GM12864 (cell line): ENCODE results near the gene ZNF483.

Source experiments
- DNase-seq: peaks from one replicate; pipeline ENCODE4 v3.0.0-alpha.2; 2011; ENCODE audit warnings: low read depth
- H3K4me3 ChIP-seq: 2 replicates; pipeline ENCODE4 v1.5.1; 2011; ENCODE audit warnings: mild to moderate bottlenecking, low read depth, low read length, control low read depth
- CTCF ChIP-seq: IDR thresholded peaks from 2 replicates; pipeline ENCODE4 v1.5.1; 2011; ENCODE audit warnings: low read depth, mild to moderate bottlenecking, moderate library complexity, low read length, control low read depth, inconsistent platforms; ENCODE audit errors: missing control alignments

ZNF483 gene

GRCh38 chr9:111516061-111516465, 8.9 kb upstream of the ZNF483 start:
- peak; percentile 34 for DNase-seq
- no peak overlapping the region for H3K4me3 ChIP-seq
- TF ChIP-seq CTCF = no peak

- TF ChIP-seq CTCF = no peak
- peak overlapping the region; percentile 57 for H3K4me3 ChIP-seq
- no peak for DNase-seq
Measured at GRCh38 chr9:111524731-111525055, 286 bp upstream of the ZNF483 start.

GRCh38 chr9:111527347-111527746, 2.4 kb downstream of the ZNF483 start:
- no peak for DNase-seq
- no peak for TF ChIP-seq CTCF
- H3K4me3 ChIP-seq = no peak overlapping the region

- DNase-seq = no peak
- no peak overlapping the region for H3K4me3 ChIP-seq
- TF ChIP-seq CTCF = no peak
Measured at GRCh38 chr9:111529787-111530186, 4.8 kb downstream of the ZNF483 start.

- DNase-seq = no peak
- H3K4me3 ChIP-seq = no peak overlapping the region
- no peak for TF ChIP-seq CTCF
Measured at GRCh38 chr9:111531716-111532115, 6.7 kb downstream of the ZNF483 start.

GRCh38 chr9:111533099-111533790, 8.3 kb downstream of the ZNF483 start:
- H3K4me3 ChIP-seq = no peak overlapping the region
- TF ChIP-seq CTCF = no peak
- DNase-seq = no peak
